Tibial nerve (tissue), 4 donors: ENCODE measurements around the gene DDX55. TPM values are rescaled to one million over a fixed set of nuclear protein-coding genes. Genes with fewer than 3 reads are reported as not detected.

Experiments used
- DNase-seq, 2 donors: peaks; one replicate each; pipeline ENCODE4 v3.0.0-alpha.2; 2019; ENCODE audit warnings: low spot score in 2 of 2
- H3K27ac ChIP-seq, 4 donors: fragments of 200-600 bp; sonication (generic) in 3 of 4; one replicate each; pipeline ENCODE4 v1.5.1; 2017 to 2019; ENCODE audit warnings: mild to moderate bottlenecking in 1 of 4
- H3K27me3 ChIP-seq, 2 donors: fragments of 200-600 bp; sonication (generic) in 1 of 2; one replicate each; pipeline versions ENCODE4 v1.5.1 to v1.6.0; 2017 to 2019
- H3K36me3 ChIP-seq, 3 donors: fragments of 200-600 bp; sonication (generic); one replicate each; pipeline ENCODE4 v1.5.1; 2018 to 2019
- H3K4me1 ChIP-seq, 4 donors: fragments of 200-600 bp; sonication (generic) in 3 of 4; one replicate each; pipeline ENCODE4 v1.5.1; 2017 to 2019
- H3K4me3 ChIP-seq, 4 donors: fragments of 200-600 bp; sonication (generic) in 3 of 4; one replicate each; pipeline ENCODE4 v1.5.1; 2017 to 2019; ENCODE audit warnings: mild to moderate bottlenecking in 1 of 4, moderate library complexity in 1 of 4
- H3K9me3 ChIP-seq, 4 donors: fragments of 200-600 bp; sonication (generic) in 3 of 4; one replicate each; pipeline ENCODE4 v1.5.1; 2017 to 2019
- EP300 ChIP-seq, 2 donors: sonication (generic); formaldehyde crosslinking; IDR thresholded peaks; one replicate each; pipeline ENCODE4 v1.6.1; 2017; ENCODE audit warnings: antibody characterized with exemption in 2 of 2, mild to moderate bottlenecking in 1 of 2
- POLR2A ChIP-seq, 2 donors: fragments of 450-650 bp; IDR thresholded peaks; one replicate each; pipeline ENCODE4 v1.6.1; 2017; ENCODE audit warnings: antibody characterized with exemption in 2 of 2, mild to moderate bottlenecking in 2 of 2, moderate library complexity in 2 of 2
- WGBS, 2 donors: methylation state at CpG; one replicate each; pipeline ENCODE4 v1.1.5; 2018; 5-methylcytosine and 5-hydroxymethylcytosine counted together
- small RNA-seq: library from RNA; depleted of rRNA; stranded (forward); fragments of <200 nt; gene quantifications from one replicate; pipeline ENCODE3, GENCODE V24; 2016
- total RNA-seq, 4 donors: library from RNA; depleted of rRNA; stranded (reverse); fragments of >200 nt; gene quantifications; one replicate each; pipeline ENCODE4 v1.1.0, GENCODE V29; 2016
- TF ChIP-seq, protein P1 (sequence below), 5 experiments: fragments of 200-600 bp in 3 of 5; fragments of 450-650 bp in 2 of 5; sonication (generic) in 3 of 5; IDR thresholded peaks; one replicate each; pipeline ENCODE4 v1.5.1; 2016 to 2019; ENCODE audit warnings: antibody characterized with exemption in 5 of 5, mild to moderate bottlenecking in 3 of 5, moderate library complexity in 2 of 5

Gene DDX55
- total RNA-seq, 4 donors from 2014 or later: 16.8 to 53.1 (median 29.3) TPM

DNA sequence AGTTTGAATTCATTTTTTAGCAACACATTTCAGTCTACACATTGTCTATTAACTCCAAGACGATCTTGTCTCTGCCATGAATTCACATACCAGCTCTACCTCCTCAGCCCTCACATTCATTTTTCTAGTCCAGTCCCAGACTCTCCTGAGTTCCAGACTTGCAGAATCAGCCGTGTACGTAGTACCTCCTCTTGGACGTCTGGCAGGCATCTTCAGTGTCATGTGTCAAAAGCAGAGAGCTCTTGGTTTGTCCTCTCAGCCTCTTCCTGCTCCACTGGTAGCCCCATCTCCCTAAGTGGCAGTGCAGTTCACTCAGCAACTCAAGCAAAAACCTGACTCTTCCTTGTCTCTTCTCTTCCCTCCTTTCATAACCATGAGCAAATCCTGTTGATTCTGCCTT, 54.5 kb downstream of the DDX55 start:
- Histone ChIP-seq H3K27me3 (no peaks in the 10 kb centered on the region), H3K27ac (no peak overlapping the region), H3K9me3 (no peaks in the 10 kb centered on the region), H3K4me1 (no peaks in the 10 kb centered on the region), H3K36me3 (peaks cover 0 to 76% (median 0%) of the 10 kb centered on the region in 3 donors), H3K4me3 (no peak overlapping the region)
- no peak for DNase-seq
- TF ChIP-seq POLR2A (IDR thresholded peaks at IDR 0.05) (no peak), EP300 (IDR thresholded peaks at IDR 0.05) (no peak)
- TF ChIP-seq, protein P1, sequence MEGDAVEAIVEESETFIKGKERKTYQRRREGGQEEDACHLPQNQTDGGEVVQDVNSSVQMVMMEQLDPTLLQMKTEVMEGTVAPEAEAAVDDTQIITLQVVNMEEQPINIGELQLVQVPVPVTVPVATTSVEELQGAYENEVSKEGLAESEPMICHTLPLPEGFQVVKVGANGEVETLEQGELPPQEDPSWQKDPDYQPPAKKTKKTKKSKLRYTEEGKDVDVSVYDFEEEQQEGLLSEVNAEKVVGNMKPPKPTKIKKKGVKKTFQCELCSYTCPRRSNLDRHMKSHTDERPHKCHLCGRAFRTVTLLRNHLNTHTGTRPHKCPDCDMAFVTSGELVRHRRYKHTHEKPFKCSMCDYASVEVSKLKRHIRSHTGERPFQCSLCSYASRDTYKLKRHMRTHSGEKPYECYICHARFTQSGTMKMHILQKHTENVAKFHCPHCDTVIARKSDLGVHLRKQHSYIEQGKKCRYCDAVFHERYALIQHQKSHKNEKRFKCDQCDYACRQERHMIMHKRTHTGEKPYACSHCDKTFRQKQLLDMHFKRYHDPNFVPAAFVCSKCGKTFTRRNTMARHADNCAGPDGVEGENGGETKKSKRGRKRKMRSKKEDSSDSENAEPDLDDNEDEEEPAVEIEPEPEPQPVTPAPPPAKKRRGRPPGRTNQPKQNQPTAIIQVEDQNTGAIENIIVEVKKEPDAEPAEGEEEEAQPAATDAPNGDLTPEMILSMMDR (IDR thresholded peaks at IDR 0.05): no peak
- 82 to 85% methylated on average over 4 of the region's 4 CpGs for WGBS, 2 donors

DNA sequence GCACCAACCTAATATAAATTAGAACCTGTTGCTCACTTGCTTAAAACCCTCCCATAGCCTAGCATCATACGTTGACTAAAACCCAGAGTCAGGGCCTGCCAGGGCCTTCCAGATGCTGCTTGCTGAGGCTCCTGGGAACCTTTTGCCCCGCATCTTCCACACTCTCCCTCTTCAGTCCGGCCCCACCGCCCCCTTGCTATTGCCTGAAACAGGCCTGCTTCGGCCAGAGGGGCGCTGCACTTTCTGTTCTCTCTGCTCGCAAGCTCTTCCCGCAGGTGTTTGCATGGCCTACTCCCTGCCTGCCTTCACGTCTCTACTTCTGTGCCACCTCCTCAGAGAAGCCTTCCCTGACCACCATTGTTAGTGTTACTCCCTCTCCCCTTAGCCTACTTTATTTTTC, 55.3 kb downstream of the DDX55 start:
- Histone ChIP-seq H3K9me3 (no peaks in the 10 kb centered on the region), H3K27ac (no peak overlapping the region), H3K36me3 (peaks cover 0 to 73% (median 0%) of the 10 kb centered on the region in 3 donors), H3K4me1 (no peaks in the 10 kb centered on the region), H3K4me3 (no peak overlapping the region), H3K27me3 (no peaks in the 10 kb centered on the region)
- 83 to 91% methylated on average over 9 of the region's 9 CpGs for WGBS, 2 donors
- no peak for DNase-seq
- no peak for TF ChIP-seq POLR2A (IDR thresholded peaks at IDR 0.05)
- TF ChIP-seq, protein P1 (IDR thresholded peaks at IDR 0.05): no peak
- no peak for TF ChIP-seq EP300 (IDR thresholded peaks at IDR 0.05)

DNA sequence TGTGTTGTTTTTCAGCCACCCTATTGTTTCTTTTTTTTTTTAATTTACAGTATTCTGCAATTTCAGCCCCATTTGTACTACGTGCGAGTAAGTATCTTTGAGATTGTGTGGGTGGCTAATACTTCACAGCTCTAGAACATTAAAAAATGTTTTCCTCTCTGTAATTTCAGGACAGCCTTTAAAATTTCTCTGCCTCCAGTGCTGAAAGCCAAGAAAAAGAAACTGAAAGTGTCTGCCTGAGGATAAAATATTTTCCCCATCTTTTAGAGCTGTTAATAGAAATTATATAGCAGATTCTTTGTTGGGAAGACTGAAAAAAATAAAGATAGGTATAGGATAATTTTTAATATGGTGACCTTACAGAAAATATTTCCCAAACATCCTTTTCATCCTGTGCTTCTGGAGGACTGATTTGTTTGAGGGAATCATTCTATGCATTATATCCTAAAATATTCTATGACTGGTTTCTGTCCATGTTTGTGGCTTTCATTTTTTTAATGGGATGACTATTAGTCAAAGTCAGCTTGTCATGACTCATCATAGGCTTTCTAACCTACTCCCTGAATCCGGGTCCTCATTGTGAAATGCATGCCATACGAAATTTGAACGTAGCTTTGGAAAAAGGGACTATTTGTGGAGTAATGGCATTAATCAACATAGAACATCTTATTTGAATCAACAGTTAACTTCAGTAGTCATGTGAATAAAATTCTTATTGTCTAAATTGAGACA, 58.3 kb downstream of the DDX55 start:
- H3K4me1 ChIP-seq: no peaks in the 10 kb centered on the region
- WGBS, 2 donors: 54 to 60% methylated on average over 5 of the region's 5 CpGs
- TF ChIP-seq, protein P1 (IDR thresholded peaks at IDR 0.05): no peak
- no peak for TF ChIP-seq EP300 (IDR thresholded peaks at IDR 0.05)
- no peak for TF ChIP-seq POLR2A (IDR thresholded peaks at IDR 0.05)
- no peaks in the 10 kb centered on the region for H3K27me3 ChIP-seq
- no peaks in the 10 kb centered on the region for H3K9me3 ChIP-seq
- DNase-seq: no peak
- peak overlapping the region in 3 of 4 donors; percentile 36 to 82 (median 48) for H3K27ac ChIP-seq
- H3K36me3 ChIP-seq: peaks cover 0 to 74% (median 0%) of the 10 kb centered on the region in 3 donors
- H3K4me3 ChIP-seq: no peak overlapping the region

DNA sequence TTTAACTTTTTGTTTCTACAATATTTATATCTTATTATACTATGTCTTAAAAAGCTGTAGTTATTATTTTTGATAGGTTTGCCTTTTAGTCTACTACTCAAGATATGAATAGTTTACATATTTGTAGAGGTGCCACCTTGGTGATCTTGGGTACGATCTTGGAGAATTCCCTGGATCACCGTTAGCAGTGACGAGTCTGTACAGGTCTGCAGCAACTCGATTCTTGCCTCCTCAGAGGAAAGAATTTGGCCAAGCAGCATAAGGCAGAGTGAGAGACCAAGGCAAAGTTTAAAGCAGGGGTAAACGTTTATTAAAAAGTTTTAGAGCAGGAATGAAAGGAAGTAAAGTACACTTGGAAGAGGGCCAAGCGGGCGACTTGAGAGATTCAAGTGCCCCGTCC, 65.9 kb downstream of the DDX55 start:
- Histone ChIP-seq H3K27ac (no peak overlapping the region), H3K36me3 (peaks cover 0 to 17% (median 0%) of the 10 kb centered on the region in 3 donors), H3K4me3 (no peak overlapping the region), H3K4me1 (peaks cover 0 to 17% (median 3%) of the 10 kb centered on the region in 4 donors), H3K27me3 (no peaks in the 10 kb centered on the region), H3K9me3 (no peaks in the 10 kb centered on the region)
- DNase-seq: no peak
- 76 to 78% methylated on average over 8 of the region's 8 CpGs for WGBS, 2 donors
- TF ChIP-seq, protein P1 (IDR thresholded peaks at IDR 0.05): no peak
- no peak for TF ChIP-seq EP300 (IDR thresholded peaks at IDR 0.05)
- TF ChIP-seq POLR2A (IDR thresholded peaks at IDR 0.05): no peak

Small RNA genes lying within 50 kb of the gene (small RNA-seq; reads per million reads assigned to genes)
- not detected for gene SNORA9B

Other genes starting within 250 kb of the DDX55 start
- 10 to 100 TPM; 13.9 to 25.8 (median 17.8) TPM for gene SBNO1, start 237.3 kb upstream of the DDX55 start, total RNA-seq
- gene KMT5A, start 218.0 kb upstream of the DDX55 start, total RNA-seq: 10 to 100 TPM; 16.5 to 34.5 (median 27.0) TPM
- gene RILPL2, start 165.4 kb upstream of the DDX55 start, total RNA-seq: 1 to 10 TPM; 5.2 to 6.9 (median 6.1) TPM
- gene SNRNP35, start 144.0 kb upstream of the DDX55 start, total RNA-seq: 10 to 100 TPM in 3 of 4 donors, 1 to 10 TPM in 1; 8.1 to 31.8 (median 20.8) TPM
- gene RILPL1, start 68.4 kb upstream of the DDX55 start, total RNA-seq: 10 to 100 TPM; 11.8 to 24.3 (median 16.0) TPM
- 100 to 1,000 TPM in 2 of 4 donors, 10 to 100 TPM in 2; 77.9 to 109 (median 103) TPM for gene TMED2, start 17.5 kb upstream of the DDX55 start, total RNA-seq
- gene EIF2B1, start 31.6 kb downstream of the DDX55 start, total RNA-seq: 100 to 1,000 TPM; 162 to 221 (median 181) TPM
- 10 to 100 TPM; 17.7 to 33.5 (median 22.0) TPM for gene GTF2H3, start 31.7 kb downstream of the DDX55 start, total RNA-seq
- 10 to 100 TPM in 3 of 4 donors, 1 to 10 TPM in 1; 7.2 to 20.0 (median 14.9) TPM for gene TCTN2, start 69.0 kb downstream of the DDX55 start, total RNA-seq
- gene ATP6V0A2, start 110.3 kb downstream of the DDX55 start, total RNA-seq: 10 to 100 TPM; 18.8 to 34.2 (median 29.7) TPM
- gene DNAH10, start 160.2 kb downstream of the DDX55 start, total RNA-seq: 1 to 10 TPM in 1 of 4 donors, not detected in 3; 3.1 TPM